HepG2 (cell line): ENCODE results near the gene IFNAR2. TPM values are rescaled to one million over a fixed set of nuclear protein-coding genes. Genes with fewer than 3 reads are reported as not detected.

ENCODE experiments used
- NFIC ChIP-seq: IDR thresholded peaks from 2 replicates; pipeline ENCODE4 v1.6.1; 2012; ENCODE audit warnings: mild to moderate bottlenecking, low read length, inconsistent platforms
- NR2F6 ChIP-seq, 2 experiments: IDR thresholded peaks; 2 replicates each; pipeline ENCODE4 v1.6.1; 2016; ENCODE audit warnings: antibody characterized with exemption in 1 of 2, mild to moderate bottlenecking in 1 of 2
- ZNF512B ChIP-seq: sonication (generic); formaldehyde crosslinking; IDR thresholded peaks from 2 replicates; pipeline ENCODE4 v1.5.1; 2020; ENCODE audit warnings: missing genetic modification reagents, mild to moderate bottlenecking, borderline replicate concordance
- polyA plus RNA-seq, 8 experiments: library from polyadenylated mRNA; depleted of rRNA in 3 of 8; stranded (reverse) in 7 of 8; unstranded in 1 of 8; fragments of >200 nt; fragmentation: Illumina TruSeq in 4 of 8; extraction: Trizol in 4 of 8; gene quantifications; 2 replicates each; pipeline versions ENCODE4 v1.2.1 to v1.2.3, GENCODE V29; 2011 to 2016; ENCODE audit warnings: low read depth in 4 of 8, missing spikeins in 1 of 8, mixed read lengths in 1 of 8; ENCODE audit not compliant: insufficient read depth in 1 of 8
- total RNA-seq, 5 experiments: library from RNA; depleted of rRNA; stranded (reverse); fragments of >200 nt; fragmentation: Illumina TruSeq; extraction: Trizol; gene quantifications; 2 replicates each; pipeline ENCODE4 v1.2.3, GENCODE V29; 2016; ENCODE audit warnings: low read depth in 1 of 5

IFNAR2 gene
- total and polyA plus RNA-seq, 2 of the 13 experiments (the other 11 are each of a cell fraction or from before 2014, with no cell fraction given): 5.1 to 24.1 TPM

- TF ChIP-seq ZNF512B (CRISPR knock-in tag): no peak
- TF ChIP-seq NR2F6 (IDR thresholded peaks at IDR 0.05): no peak
- TF ChIP-seq NR2F6 (CRISPR knock-in tag; IDR thresholded peaks at IDR 0.05): no peak
- no peak for TF ChIP-seq NFIC
These were observed 49.6 kb downstream of the IFNAR2 start (continued) for GRCh38 chr21:33279330-33279820.

Other genes with a start within 250 kb of the IFNAR2 start
- not detected in 2 replicates for gene OLIG2, start 204.0 kb upstream of the IFNAR2 start, total RNA-seq (2016; rRNA removed; fragmentation: Illumina TruSeq; extraction: Trizol)
- not detected in 2 replicates for gene OLIG2, start 204.0 kb upstream of the IFNAR2 start, polyA plus RNA-seq (2011; rRNA removed)
- gene OLIG1, start 159.8 kb upstream of the IFNAR2 start, total RNA-seq (2016; rRNA removed; fragmentation: Illumina TruSeq; extraction: Trizol): not detected in 2 replicates
- gene OLIG1, start 159.8 kb upstream of the IFNAR2 start, polyA plus RNA-seq (2011; rRNA removed): not detected in 2 replicates
- gene IL10RB, start 36.4 kb downstream of the IFNAR2 start, total RNA-seq (2016; rRNA removed; fragmentation: Illumina TruSeq; extraction: Trizol): 10.7 and 17.4 TPM in 2 replicates
- gene IL10RB, start 36.4 kb downstream of the IFNAR2 start, polyA plus RNA-seq (2011; rRNA removed): 18.2 and 19.1 TPM in 2 replicates
- 9.3 and 11.2 TPM in 2 replicates for gene IFNAR1, start 95.0 kb downstream of the IFNAR2 start, total RNA-seq (2016; rRNA removed; fragmentation: Illumina TruSeq; extraction: Trizol)
- gene IFNAR1, start 95.0 kb downstream of the IFNAR2 start, polyA plus RNA-seq (2011; rRNA removed): 6.7 and 6.9 TPM in 2 replicates
- 50.3 and 61.3 TPM in 2 replicates for gene IFNGR2, start 173.5 kb downstream of the IFNAR2 start, total RNA-seq (2016; rRNA removed; fragmentation: Illumina TruSeq; extraction: Trizol)
- 107 and 117 TPM in 2 replicates for gene IFNGR2, start 173.5 kb downstream of the IFNAR2 start, polyA plus RNA-seq (2011; rRNA removed)